Measurements from ENCODE around the gene APOL2.

The APOL2 gene

DNA sequence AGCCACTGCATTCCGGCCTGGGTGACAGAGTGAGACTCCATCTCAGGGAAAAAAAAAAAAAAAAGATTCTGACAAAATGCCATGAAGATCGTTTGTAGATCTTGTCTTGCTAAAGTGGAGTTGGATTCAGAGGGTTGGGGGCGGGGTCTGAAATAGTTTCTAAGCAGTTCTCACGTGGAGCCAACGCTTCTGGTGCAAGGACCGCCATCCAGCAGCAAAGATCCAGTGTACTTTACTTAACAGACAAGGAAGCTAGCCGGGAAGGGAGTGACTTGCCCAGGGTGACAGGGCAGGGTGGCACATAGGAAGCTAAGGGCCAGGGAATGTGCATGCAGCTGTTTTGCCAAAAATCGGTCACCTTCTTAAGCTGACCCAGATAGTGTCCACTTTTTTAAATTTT is 41.1 kb upstream of the APOL2 start:
- Histone ChIP-seq H2AFZ (ENCODE audit: low read depth, low read length) (no peak overlapping the region), H3K4me2 (ENCODE audit: insufficient read depth, low read length) (no peak overlapping the region), H3K27me3 (ENCODE audit: insufficient read depth, low read length, poor library complexity) (no peaks in the 10 kb centered on the region), H3K4me3 (ENCODE audit: low read depth in 1 of 2, low read length in 2 of 2) (no peak overlapping the region), H4K20me1 (ENCODE audit: insufficient read depth, low read length) (no peaks in the 10 kb centered on the region; the same call in 1 of the 2 replicates), H3K9ac (ENCODE audit: low read depth, low read length) (no peak overlapping the region), H3K79me2 (ENCODE audit: insufficient read depth, low read length) (no peaks in the 10 kb centered on the region), H3K27ac (ENCODE audit: low read length) (no peak overlapping the region), H3K36me3 (ENCODE audit: insufficient read depth, low read length) (peaks cover 45% of the 10 kb centered on the region), H3K4me1 (ENCODE audit: insufficient read depth, low read length) (peaks cover 5% of the 10 kb centered on the region; the same call in 1 of the 2 replicates), H3K9me3 (ENCODE audit: insufficient read depth, low read length, severe bottlenecking) (no peaks in the 10 kb centered on the region)
- DNase-seq: no peak
- no peak for ATAC-seq (ENCODE audit: insufficient read depth, low read depth)
- TF ChIP-seq EZH2 (IDR thresholded peaks at IDR 0.05; ENCODE audit: borderline replicate concordance, low read depth, low read length, severe bottlenecking) (no peak), CTCF (IDR thresholded peaks at IDR 0.05; ENCODE audit: borderline replicate concordance, extremely low read depth, low read length, poor library complexity, severe bottlenecking) (no peak)

GRCh38 chr22:36279219-36279666 is 39.9 kb upstream of the APOL2 start:
- H3K79me2 ChIP-seq (ENCODE audit: insufficient read depth, low read length): no peaks in the 10 kb centered on the region
- H3K9ac ChIP-seq (ENCODE audit: low read depth, low read length): no peak overlapping the region
- no peak for ATAC-seq (ENCODE audit: insufficient read depth, low read depth)
- no peak for DNase-seq
- no peaks in the 10 kb centered on the region; the same call in 1 of the 2 replicates for H4K20me1 ChIP-seq (ENCODE audit: insufficient read depth, low read length)
- no peak overlapping the region for H2AFZ ChIP-seq (ENCODE audit: low read depth, low read length)
- H3K36me3 ChIP-seq (ENCODE audit: insufficient read depth, low read length): peaks cover 34% of the 10 kb centered on the region
- H3K9me3 ChIP-seq (ENCODE audit: insufficient read depth, low read length, severe bottlenecking): no peaks in the 10 kb centered on the region
- no peak overlapping the region for H3K4me3 ChIP-seq (ENCODE audit: low read depth in 1 of 2, low read length in 2 of 2)
- TF ChIP-seq CTCF (IDR thresholded peaks at IDR 0.05; ENCODE audit: borderline replicate concordance, extremely low read depth, low read length, poor library complexity, severe bottlenecking) (no peak), EZH2 (IDR thresholded peaks at IDR 0.05; ENCODE audit: borderline replicate concordance, low read depth, low read length, severe bottlenecking) (no peak)
- no peaks in the 10 kb centered on the region for H3K27me3 ChIP-seq (ENCODE audit: insufficient read depth, low read length, poor library complexity)
- H3K4me1 ChIP-seq (ENCODE audit: insufficient read depth, low read length): peaks cover 5% of the 10 kb centered on the region; the same call in 1 of the 2 replicates
- H3K27ac ChIP-seq (ENCODE audit: low read length): no peak overlapping the region
- no peak overlapping the region for H3K4me2 ChIP-seq (ENCODE audit: insufficient read depth, low read length)

DNA sequence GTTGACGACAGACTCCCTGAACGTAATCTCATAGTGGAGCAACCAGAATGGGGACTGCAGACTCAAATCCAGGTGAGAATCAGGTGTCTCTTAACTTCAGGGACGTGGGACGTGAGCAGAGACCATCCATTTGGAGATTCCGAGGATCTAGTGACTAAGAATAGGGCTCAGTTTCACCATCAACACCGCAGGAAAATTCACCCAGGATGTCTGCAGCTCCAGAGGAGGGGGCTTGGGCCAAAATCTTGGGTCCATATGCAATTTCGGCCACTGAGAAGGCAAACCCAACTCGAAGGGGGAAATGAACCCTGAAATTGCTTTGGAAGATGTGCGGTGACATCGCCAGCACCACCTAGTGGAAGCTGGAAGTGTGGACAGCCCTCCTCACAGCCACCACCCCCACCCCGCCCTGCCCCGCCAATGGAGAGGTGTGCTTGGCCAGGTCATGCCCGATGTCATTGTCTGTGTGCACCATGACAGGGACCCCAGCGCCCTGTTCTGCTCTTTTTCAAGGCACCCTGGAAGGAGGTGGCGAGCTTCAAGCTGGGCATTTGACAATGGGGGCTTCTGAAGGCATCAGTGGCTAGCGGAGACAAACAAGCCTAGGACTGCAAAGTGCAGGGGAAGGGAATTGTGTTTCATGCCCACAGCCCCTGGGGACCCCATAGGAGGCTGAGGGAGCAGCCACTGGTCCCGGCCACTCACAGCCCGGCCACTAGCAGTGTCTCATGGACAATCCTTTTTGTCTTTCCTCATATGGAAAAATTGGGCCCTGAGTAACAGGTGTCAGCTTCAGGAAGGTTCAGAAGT is 38.4 kb upstream of the APOL2 start:
- Histone ChIP-seq H3K9me3 (ENCODE audit: insufficient read depth, low read length, severe bottlenecking) (no peaks in the 10 kb centered on the region), H3K27ac (ENCODE audit: low read length) (no peak overlapping the region), H3K4me1 (ENCODE audit: insufficient read depth, low read length) (peaks cover 5% of the 10 kb centered on the region; the same call in 1 of the 2 replicates), H3K4me3 (ENCODE audit: low read depth in 1 of 2, low read length in 2 of 2) (no peak overlapping the region), H4K20me1 (ENCODE audit: insufficient read depth, low read length) (no peaks in the 10 kb centered on the region; the same call in 1 of the 2 replicates), H2AFZ (ENCODE audit: low read depth, low read length) (0 out of 2 replicates have a peak overlapping the region, but pooled peaks have one; percentile 33), H3K79me2 (ENCODE audit: insufficient read depth, low read length) (no peaks in the 10 kb centered on the region), H3K36me3 (ENCODE audit: insufficient read depth, low read length) (peaks cover 21% of the 10 kb centered on the region), H3K27me3 (ENCODE audit: insufficient read depth, low read length, poor library complexity) (no peaks in the 10 kb centered on the region), H3K9ac (ENCODE audit: low read depth, low read length) (no peak overlapping the region), H3K4me2 (ENCODE audit: insufficient read depth, low read length) (no peak overlapping the region)
- TF ChIP-seq CTCF (IDR thresholded peaks at IDR 0.05; ENCODE audit: borderline replicate concordance, extremely low read depth, low read length, poor library complexity, severe bottlenecking) (peak; percentile 82), EZH2 (IDR thresholded peaks at IDR 0.05; ENCODE audit: borderline replicate concordance, low read depth, low read length, severe bottlenecking) (no peak)
- DNase-seq (peak; percentile 69), ATAC-seq (ENCODE audit: insufficient read depth, low read depth) (peak; percentile 88)
